Germinal center (tissue), 1 donor: Measurements from ENCODE around the gene JAKMIP1.
"Not testable (repeated sequence)": the region's sequence is repeated elsewhere in the genome, so short reads cannot be mapped to it uniquely, and the experiment has no call there.

Experiments used
- DNase-seq: peaks from one replicate; pipeline ENCODE4 v3.0.0; 2012; ENCODE audit warnings: mixed read lengths, low spot score

The JAKMIP1 gene

GRCh38 chr4:6143603-6144181, 56.7 kb downstream of the JAKMIP1 start:
- DNase-seq: no peak

GRCh38 chr4:6142935-6143602, 57.3 kb downstream of the JAKMIP1 start:
- no peak for DNase-seq

- DNase-seq: no peak
These were observed 57.8 kb downstream of the JAKMIP1 start for GRCh38 chr4:6142511-6142910.

- no peak for DNase-seq
These were observed 58.8 kb downstream of the JAKMIP1 start for GRCh38 chr4:6141554-6141953.

- not testable (repeated sequence) for DNase-seq
These were observed 59.3 kb downstream of the JAKMIP1 start for GRCh38 chr4:6141021-6141420.

GRCh38 chr4:6137747-6138135, 62.6 kb downstream of the JAKMIP1 start:
- no peak for DNase-seq

- DNase-seq: no peak
These were observed 63.2 kb downstream of the JAKMIP1 start for GRCh38 chr4:6137027-6137746.

GRCh38 chr4:6134612-6135220, 65.6 kb downstream of the JAKMIP1 start:
- peak; percentile 11 for DNase-seq

GRCh38 chr4:6132716-6133115, 67.6 kb downstream of the JAKMIP1 start:
- DNase-seq: no peak

- DNase-seq: no peak
These were observed 72.0 kb downstream of the JAKMIP1 start for GRCh38 chr4:6128221-6128850.

GRCh38 chr4:6126971-6127745, 73.2 kb downstream of the JAKMIP1 start:
- no peak for DNase-seq

- no peak for DNase-seq
These were observed 75.2 kb downstream of the JAKMIP1 start for GRCh38 chr4:6125103-6125651.

- no peak for DNase-seq
These were observed 75.8 kb downstream of the JAKMIP1 start for GRCh38 chr4:6124386-6125102.

- no peak for DNase-seq
These were observed 76.4 kb downstream of the JAKMIP1 start for GRCh38 chr4:6123976-6124375.

- DNase-seq: no peak
These were observed 76.8 kb downstream of the JAKMIP1 start for GRCh38 chr4:6123541-6123940.

GRCh38 chr4:6123116-6123515, 77.2 kb downstream of the JAKMIP1 start:
- DNase-seq: no peak

- no peak for DNase-seq
These were observed 77.9 kb downstream of the JAKMIP1 start for GRCh38 chr4:6122496-6122895.

GRCh38 chr4:6121941-6122340, 78.4 kb downstream of the JAKMIP1 start:
- no peak for DNase-seq

GRCh38 chr4:6121276-6121850, 79.0 kb downstream of the JAKMIP1 start:
- no peak for DNase-seq

GRCh38 chr4:6120361-6120760, 80.0 kb downstream of the JAKMIP1 start:
- no peak for DNase-seq
